Measurements from ENCODE around the gene PSMC6.
A peak's percentile ranks its signal among the peaks of the same experiment; 100 is the strongest.
"Not testable (repeated sequence)": the region's sequence is repeated elsewhere in the genome, so short reads cannot be mapped to it uniquely, and the experiment has no call there.

The PSMC6 gene

DNA sequence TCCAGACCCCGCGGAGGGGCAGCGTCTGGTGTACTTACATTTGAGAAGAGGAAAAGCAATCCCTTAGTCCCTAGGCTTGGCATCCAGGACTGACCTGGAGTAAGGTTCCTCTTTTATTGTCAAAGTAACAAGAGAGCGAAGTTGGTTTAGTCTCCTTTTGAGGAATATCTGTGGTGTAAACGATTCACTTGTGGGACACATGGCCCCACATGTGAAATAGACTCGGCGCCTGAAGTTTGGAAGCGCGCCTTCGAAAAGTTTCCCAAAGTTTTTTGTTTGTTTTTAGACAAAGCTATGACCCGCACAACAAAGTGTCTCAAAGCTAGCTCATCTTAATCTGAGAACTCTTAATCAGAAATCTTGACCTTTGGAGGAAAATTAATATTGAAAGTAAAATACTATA, 23.7 kb downstream of the PSMC6 start:
- peak in 1 of 2 experiments; percentile 58 for DNase-seq (ENCODE audit: low spot score in 2 of 2)
- H3K4me3 ChIP-seq: peak overlapping the region; percentile 97
- no peaks in the 10 kb centered on the region; the same call in 1 of the 2 replicates for H3K27me3 ChIP-seq (ENCODE audit: low read depth)

DNA sequence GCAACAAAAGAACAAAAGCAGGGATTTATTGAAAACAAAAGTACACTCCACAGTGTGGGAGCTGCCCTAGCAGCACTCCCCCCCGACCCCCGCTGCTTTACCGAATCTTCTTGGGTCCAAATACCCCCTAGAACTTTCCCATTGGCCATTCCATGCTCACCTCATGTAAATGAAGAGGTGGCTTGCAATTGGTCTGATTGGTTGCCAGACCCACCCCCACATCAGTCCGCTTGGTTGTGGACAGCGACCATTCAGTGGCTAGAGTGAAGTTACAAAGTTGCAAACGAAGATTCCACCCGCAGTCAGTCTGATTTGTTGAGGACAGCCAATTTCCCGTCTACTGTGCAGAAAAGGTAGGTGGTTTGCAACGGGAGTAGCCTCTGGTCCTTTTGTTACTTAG, 26.8 kb downstream of the PSMC6 start:
- DNase-seq (ENCODE audit: low spot score in 2 of 2): peak; percentile 4 to 56
- Histone ChIP-seq H3K9me3 (no peaks in the 10 kb centered on the region), H3K4me1 (peaks cover 27% of the 10 kb centered on the region), H3K27me3 (ENCODE audit: low read depth) (no peaks in the 10 kb centered on the region; the same call in 1 of the 2 replicates), H3K36me3 (replicated peaks) (peaks cover 4% of the 10 kb centered on the region; the same call in 1 of the 2 replicates), H3K4me3 (no peak overlapping the region)
- in situ Hi-C loops (cut with MboI; ENCODE audit: low sequenced_read_pairs): no loop called here

More for the DNA sequence above, 23.7 kb downstream of the PSMC6 start:
- in situ Hi-C loops (cut with MboI; ENCODE audit: low sequenced_read_pairs): no loop called here
- Histone ChIP-seq H3K9me3 (no peaks in the 10 kb centered on the region), H3K36me3 (replicated peaks) (peaks cover 21% of the 10 kb centered on the region), H3K4me1 (peaks cover 25% of the 10 kb centered on the region)

DNA sequence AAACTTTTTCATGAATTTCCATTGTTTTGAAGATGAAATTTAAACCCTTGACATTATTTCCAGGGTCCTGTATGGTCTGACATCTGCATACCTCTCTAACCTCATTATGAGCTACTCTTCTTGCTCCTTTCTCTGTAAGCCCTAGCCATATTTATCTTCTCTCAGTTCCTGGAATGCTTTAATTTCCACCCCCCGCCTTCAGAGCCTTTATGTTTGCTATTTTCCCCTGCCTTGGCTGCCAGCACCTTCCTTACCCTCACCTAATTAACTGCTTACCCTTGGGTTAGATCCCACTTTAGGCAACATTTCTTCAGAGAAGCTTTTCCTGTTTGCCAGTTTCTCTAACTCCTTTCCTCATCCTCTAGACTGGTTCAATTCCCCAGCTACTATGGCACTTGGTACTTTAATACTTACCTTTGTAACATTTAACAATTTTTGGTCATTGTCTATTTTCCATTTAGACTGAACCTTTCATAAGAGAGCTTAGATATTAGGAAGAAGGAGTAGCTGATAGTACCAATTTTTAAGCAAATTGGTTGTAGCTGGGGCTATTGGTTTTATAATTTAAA, 29.0 kb downstream of the PSMC6 start:
- Histone ChIP-seq H3K36me3 (replicated peaks) (peaks cover 4% of the 10 kb centered on the region; the same call in 1 of the 2 replicates), H3K27me3 (ENCODE audit: low read depth) (no peaks in the 10 kb centered on the region; the same call in 1 of the 2 replicates), H3K4me3 (no peak overlapping the region), H3K4me1 (peaks cover 27% of the 10 kb centered on the region), H3K9me3 (no peaks in the 10 kb centered on the region)
- no peak for DNase-seq (ENCODE audit: low spot score in 2 of 2)
- in situ Hi-C loops (cut with MboI; ENCODE audit: low sequenced_read_pairs): no loop called here

DNA sequence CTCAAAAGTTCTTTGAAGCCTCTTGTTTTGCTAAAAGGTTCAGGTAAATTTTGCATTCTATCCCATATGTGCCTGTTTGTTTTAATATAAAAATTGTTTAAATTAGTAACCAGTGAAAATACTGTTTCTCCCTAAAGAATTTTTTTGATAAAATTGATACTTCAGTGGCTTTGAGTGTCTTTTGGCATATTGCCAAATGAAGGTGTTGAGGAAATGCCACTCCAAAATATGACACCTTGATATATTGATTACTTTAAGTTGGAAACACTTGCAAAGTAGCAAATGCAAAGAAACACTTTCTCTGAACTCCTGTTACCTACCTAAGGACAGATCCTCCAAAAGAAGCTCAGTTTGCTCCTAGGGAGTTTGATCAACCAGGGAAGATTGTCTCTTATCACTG, 31.4 kb downstream of the PSMC6 start:
- Histone ChIP-seq H3K4me3 (no peak overlapping the region), H3K9me3 (no peaks in the 10 kb centered on the region), H3K27me3 (ENCODE audit: low read depth) (no peaks in the 10 kb centered on the region; the same call in 1 of the 2 replicates), H3K36me3 (replicated peaks) (no peaks in the 10 kb centered on the region), H3K4me1 (peaks cover 19% of the 10 kb centered on the region)
- DNase-seq (ENCODE audit: low spot score in 2 of 2): no peak
- in situ Hi-C loops (cut with MboI; ENCODE audit: low sequenced_read_pairs): no loop called here

DNA sequence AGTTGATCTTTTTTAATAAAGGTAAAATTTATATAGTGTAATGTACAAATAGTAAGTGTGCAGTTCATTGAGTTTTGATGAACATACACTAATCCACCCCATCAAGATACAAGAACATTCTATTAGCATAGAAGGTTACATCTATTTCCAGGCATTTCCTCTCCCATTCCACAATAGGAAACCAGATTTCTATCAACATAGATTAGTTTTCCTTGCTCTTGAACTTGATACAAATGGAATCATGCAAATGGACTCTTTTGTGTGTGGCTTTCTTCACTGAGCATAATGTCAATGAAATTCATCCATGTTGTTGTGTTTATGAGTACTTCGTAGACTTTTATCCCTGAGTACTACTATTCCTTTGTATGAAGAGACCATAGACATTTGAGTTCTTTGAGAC, 33.8 kb downstream of the PSMC6 start:
- Histone ChIP-seq H3K4me1 (peaks cover 8% of the 10 kb centered on the region), H3K4me3 (no peak overlapping the region), H3K27me3 (ENCODE audit: low read depth) (no peaks in the 10 kb centered on the region; the same call in 1 of the 2 replicates), H3K9me3 (no peaks in the 10 kb centered on the region), H3K36me3 (replicated peaks) (no peaks in the 10 kb centered on the region)
- DNase-seq (ENCODE audit: low spot score in 2 of 2): peak in 1 of 2 experiments; percentile 95
- in situ Hi-C loops (cut with MboI; ENCODE audit: low sequenced_read_pairs): no loop called here

DNA sequence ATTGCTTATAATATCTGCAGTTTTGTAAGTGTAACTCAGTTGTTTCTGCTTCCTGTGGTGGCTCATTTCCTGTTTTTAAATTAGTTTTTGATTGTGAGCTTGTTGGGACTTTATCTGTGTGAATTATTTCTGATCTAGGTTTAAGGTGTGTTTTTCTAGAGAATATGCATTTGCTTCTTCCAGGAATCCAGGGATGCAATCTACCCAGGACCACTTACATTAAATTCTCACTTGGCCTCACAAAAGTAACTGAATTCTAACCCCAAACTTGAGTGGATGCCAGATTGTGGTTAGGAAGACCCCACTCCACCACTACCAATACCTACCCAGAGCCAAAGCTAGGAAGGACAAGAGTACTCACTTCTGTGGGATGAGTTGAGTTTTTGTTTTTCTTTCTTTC, 34.9 kb downstream of the PSMC6 start:
- Histone ChIP-seq H3K27me3 (ENCODE audit: low read depth) (no peaks in the 10 kb centered on the region), H3K4me1 (peaks cover 6% of the 10 kb centered on the region), H3K36me3 (replicated peaks) (no peaks in the 10 kb centered on the region), H3K9me3 (no peaks in the 10 kb centered on the region), H3K4me3 (no peak overlapping the region)
- no peak for DNase-seq (ENCODE audit: low spot score in 2 of 2)
- in situ Hi-C loops (cut with MboI; ENCODE audit: low sequenced_read_pairs): no loop called here

DNA sequence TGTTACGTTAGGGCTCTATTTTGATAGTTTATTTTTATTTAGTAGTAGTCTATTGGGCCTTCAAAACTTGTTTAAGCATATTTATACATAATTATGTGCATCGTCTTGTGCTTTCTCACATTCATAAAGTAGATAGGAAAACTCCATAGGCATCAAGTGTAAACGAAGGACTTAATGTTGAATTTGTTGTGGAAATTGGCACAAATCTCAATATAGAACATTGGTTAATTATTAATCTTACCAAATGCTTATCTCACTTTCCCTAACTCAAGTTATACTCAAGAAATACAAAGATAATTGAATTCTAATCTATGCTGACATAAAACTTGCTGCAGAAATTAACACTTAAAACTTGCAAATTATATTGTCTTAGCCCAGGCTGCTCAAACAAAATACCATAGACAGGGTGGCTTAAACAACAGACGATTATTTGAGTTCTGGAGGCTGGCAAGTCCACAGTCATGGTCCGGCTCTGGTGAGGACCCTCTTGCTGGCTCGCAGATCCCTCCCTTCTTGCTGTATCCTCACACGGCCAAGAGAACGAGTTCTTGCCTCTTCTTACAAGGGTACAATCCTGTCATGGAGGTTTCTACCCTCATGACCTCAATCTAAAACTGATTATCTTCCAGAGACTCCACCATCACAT, 41.8 kb downstream of the PSMC6 start:
- H3K36me3 ChIP-seq (replicated peaks): no peaks in the 10 kb centered on the region
- H3K4me3 ChIP-seq: no peak overlapping the region
- DNase-seq (ENCODE audit: low spot score in 2 of 2): no peak
- in situ Hi-C loops (cut with MboI; ENCODE audit: low sequenced_read_pairs): no loop called here
- no peaks in the 10 kb centered on the region for H3K4me1 ChIP-seq
- no peaks in the 10 kb centered on the region for H3K9me3 ChIP-seq
- no peaks in the 10 kb centered on the region for H3K27me3 ChIP-seq (ENCODE audit: low read depth)

DNA sequence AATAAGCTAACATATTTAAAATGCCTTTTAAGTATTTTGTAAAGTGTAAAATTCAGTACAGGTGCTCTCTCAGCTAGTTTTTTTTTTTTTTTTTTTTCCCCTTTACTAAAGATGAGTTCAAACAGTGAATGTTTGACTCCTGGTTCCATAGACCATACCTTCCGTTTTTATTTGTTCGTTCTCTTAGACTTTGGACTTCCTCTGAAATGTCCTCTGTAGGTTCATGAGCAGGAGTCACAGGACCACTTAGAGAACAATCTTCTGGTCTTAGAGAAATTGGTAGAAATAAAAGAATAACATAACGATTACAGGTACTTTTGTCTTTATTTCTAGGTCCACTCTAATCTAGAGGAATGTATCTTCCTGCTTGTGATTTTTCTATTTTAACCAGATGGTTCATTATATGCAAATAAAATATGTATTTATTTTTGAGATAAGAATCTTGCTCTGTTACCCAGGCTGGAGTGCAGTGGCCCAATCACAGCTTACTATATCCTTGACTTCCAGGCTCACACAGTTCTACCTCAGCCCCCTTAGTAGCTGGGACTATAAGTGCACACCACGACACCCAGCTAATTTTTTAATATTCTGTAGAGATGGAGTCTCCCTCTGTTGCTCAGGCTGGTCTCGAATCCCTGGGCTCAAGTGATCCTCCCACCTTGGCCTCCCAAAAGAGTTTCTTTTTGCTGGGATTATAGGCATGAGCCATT, 48.8 kb downstream of the PSMC6 start:
- in situ Hi-C loops (cut with MboI; ENCODE audit: low sequenced_read_pairs): no loop called here
- no peaks in the 10 kb centered on the region for H3K4me1 ChIP-seq
- no peak overlapping the region for H3K4me3 ChIP-seq

DNA sequence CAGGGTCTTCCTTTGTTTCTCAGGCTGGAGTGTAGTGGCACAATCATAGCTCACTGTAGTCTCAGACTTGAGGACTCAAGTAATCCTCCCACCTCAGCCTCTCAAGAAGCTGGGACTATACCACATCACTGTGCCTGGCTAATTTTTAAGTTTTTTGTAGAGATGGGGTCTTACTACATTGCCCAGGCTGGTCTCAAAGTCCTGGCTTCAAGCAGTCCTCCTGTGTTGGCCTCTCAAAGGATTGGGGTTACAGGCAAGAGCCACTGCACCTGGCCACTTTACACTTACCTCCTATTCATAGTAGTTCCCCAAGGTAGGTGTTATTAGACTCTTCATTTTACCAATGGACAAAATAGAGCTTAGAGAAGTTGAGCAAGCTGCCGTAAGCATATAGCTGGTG, 52.1 kb downstream of the PSMC6 start:
- in situ Hi-C loops (cut with MboI; ENCODE audit: low sequenced_read_pairs): no loop called here
- Histone ChIP-seq H3K9me3 (no peaks in the 10 kb centered on the region), H3K36me3 (replicated peaks) (peaks cover 20% of the 10 kb centered on the region), H3K27me3 (ENCODE audit: low read depth) (no peaks in the 10 kb centered on the region), H3K4me3 (no peak overlapping the region), H3K4me1 (no peaks in the 10 kb centered on the region)
- DNase-seq (ENCODE audit: low spot score in 2 of 2): no peak

More for the DNA sequence above, 48.8 kb downstream of the PSMC6 start:
- Histone ChIP-seq H3K27me3 (ENCODE audit: low read depth) (no peaks in the 10 kb centered on the region), H3K9me3 (no peaks in the 10 kb centered on the region), H3K36me3 (replicated peaks) (peaks cover 20% of the 10 kb centered on the region; the same call in 1 of the 2 replicates)
- no peak for DNase-seq (ENCODE audit: low spot score in 2 of 2)

DNA sequence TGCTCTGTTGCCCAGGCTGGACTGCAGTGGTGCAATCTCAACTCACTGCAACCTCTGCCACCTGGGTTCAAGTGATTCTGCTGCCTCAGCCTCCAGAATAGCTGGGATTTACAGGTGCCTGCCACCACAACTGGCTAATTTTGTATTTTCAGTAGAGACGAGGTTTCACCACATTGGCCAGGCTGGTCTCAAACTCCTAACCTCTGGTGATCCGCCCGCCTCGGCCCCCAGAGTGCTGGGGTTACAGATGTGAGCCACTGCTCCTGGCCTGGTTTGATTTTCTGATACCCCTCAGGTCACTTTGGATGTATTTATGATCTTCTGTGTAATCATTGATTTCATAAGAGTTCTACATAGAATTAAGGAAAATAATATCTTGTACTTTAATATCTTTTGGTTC, 55.9 kb downstream of the PSMC6 start:
- H3K4me1 ChIP-seq; H3K27me3 ChIP-seq (ENCODE audit: low read depth); in situ Hi-C loops (cut with MboI; ENCODE audit: low sequenced_read_pairs); H3K9me3 ChIP-seq; H3K4me3 ChIP-seq; DNase-seq (ENCODE audit: low spot score in 2 of 2): not testable (repeated sequence)
- peaks cover 14% of the 10 kb centered on the region for H3K36me3 ChIP-seq (replicated peaks)

DNA sequence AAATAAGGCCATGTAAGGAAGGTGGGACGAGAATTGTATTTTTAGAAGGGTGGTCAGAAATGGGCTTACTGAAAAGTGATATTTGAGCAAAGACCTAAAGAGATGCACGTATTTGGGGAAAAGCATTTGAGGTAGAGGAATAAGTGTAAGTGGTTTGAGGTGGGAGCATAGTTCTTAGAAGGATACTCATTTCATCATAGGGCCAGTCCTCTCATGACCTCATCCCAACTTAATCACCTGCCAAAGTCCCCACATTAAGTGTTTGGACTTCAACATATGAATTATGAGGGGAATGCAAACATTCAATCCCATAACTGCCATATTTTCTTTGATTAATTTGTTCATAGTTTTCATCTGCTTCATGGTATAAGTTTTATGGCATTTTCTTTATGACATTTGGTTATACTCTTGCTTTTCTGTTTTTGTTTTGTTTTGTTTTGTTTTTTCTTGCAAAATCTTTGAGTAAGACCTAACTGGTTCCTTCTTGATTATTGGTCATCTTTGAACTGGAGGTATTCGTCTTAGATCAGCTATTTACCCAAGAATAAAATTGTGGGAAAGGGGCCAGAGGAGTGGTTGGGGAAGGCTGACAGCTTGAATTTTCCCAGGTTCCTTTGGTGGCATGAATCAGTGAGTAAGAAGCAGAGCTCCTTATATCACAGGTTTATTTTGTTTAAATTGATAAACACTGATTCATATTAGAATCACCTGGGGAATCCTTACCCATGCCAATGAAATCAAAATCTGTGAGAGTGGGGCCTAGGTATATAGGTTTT, 60.2 kb downstream of the PSMC6 start:
- DNase-seq (ENCODE audit: low spot score in 2 of 2): no peak
- in situ Hi-C loops (cut with MboI; ENCODE audit: low sequenced_read_pairs): no loop called here
- peaks cover 12% of the 10 kb centered on the region for H3K36me3 ChIP-seq (replicated peaks)
- H3K4me1 ChIP-seq: no peaks in the 10 kb centered on the region
- H3K9me3 ChIP-seq: no peaks in the 10 kb centered on the region
- no peak overlapping the region for H3K4me3 ChIP-seq
- H3K27me3 ChIP-seq (ENCODE audit: low read depth): no peaks in the 10 kb centered on the region

DNA sequence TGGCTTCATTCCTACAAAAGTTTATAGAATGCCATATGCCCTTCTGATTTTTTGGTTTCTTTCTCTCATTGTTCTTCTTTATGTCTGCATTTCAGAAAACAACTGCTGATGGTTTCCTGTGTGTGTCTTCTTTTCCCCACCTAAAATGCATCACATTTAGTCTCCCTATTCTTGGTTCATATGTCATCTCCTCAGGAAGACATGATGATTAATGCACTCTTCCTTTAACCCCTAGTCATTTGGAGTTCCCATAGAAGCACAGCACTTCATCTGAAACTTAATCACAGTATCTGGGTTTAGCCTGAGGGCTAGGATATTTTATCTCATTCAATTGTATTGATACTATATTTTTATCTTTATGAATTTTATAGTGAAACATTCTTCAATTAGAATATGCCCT, 62.9 kb downstream of the PSMC6 start:
- in situ Hi-C loops (cut with MboI; ENCODE audit: low sequenced_read_pairs): no loop called here
- H3K27me3 ChIP-seq (ENCODE audit: low read depth): no peaks in the 10 kb centered on the region
- H3K4me3 ChIP-seq: no peak overlapping the region
- no peaks in the 10 kb centered on the region for H3K9me3 ChIP-seq
- no peaks in the 10 kb centered on the region for H3K4me1 ChIP-seq
- no peak for DNase-seq (ENCODE audit: low spot score in 2 of 2)
- H3K36me3 ChIP-seq (replicated peaks): peaks cover 14% of the 10 kb centered on the region

DNA sequence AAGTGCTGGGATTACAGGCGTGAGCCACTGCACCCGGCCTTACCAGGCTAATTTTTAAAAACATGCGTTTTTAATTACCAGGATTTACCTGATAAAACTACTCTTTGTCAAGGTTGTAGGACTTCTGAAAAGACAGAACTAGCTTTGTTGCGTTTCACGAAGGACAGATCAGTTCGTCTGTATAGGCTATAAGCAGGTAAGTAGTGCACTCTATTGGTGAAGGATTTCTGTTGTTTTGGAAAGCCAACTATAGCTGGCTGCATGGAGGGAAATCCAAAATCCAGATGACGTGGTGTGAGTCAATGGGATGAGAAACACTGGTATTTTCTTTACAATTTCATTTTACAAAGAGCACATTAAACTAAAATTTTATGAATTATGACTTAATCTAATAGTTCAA, 69.8 kb downstream of the PSMC6 start:
- Histone ChIP-seq H3K9me3 (no peaks in the 10 kb centered on the region), H3K4me1 (no peaks in the 10 kb centered on the region), H3K27me3 (ENCODE audit: low read depth) (no peaks in the 10 kb centered on the region), H3K36me3 (replicated peaks) (peaks cover 32% of the 10 kb centered on the region), H3K4me3 (no peak overlapping the region)
- DNase-seq (ENCODE audit: low spot score in 2 of 2): no peak
- in situ Hi-C loops (cut with MboI; ENCODE audit: low sequenced_read_pairs): no loop called here
